NCI-H526 (cell line): Measurements from ENCODE around the gene CHEK1.

ENCODE experiments used
- DNase-seq, 2 experiments: peaks; one replicate each; lab custom pipeline; 2025; lab: John Stamatoyannopoulos, UW

Gene CHEK1

GRCh38 chr11:125626288-125626950 is 1.5 kb downstream of the CHEK1 start:
- DNase-seq, result peak; percentile 96 to 97

- no peak for DNase-seq
Measured at GRCh38 chr11:125627236-125627910, 2.4 kb downstream of the CHEK1 start.

- DNase-seq, result no peak
Measured at GRCh38 chr11:125637840-125638239, 12.9 kb downstream of the CHEK1 start.

GRCh38 chr11:125638315-125638714 is 13.4 kb downstream of the CHEK1 start:
- no peak for DNase-seq

DNA sequence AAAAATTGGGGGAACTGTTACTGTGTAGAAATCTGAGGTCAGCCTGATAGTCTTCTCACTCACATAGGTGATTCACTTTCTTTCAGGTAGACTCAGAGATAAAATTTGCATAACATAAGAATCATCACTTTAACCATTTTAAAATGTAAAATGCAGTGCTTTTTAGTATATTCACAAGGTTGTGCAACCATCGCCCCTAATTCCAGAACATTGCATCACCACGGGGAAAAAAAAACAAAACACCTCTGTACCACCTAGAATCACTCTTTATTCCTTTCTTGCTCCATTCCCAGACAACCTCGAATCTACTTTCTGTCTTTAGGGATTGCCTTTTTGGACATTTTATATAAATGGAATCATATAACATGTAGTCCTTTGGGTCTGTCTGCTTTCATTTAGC is 20.9 kb downstream of the CHEK1 start:
- no peak for DNase-seq

- DNase-seq, result no peak
Measured at GRCh38 chr11:125649465-125650166, 24.7 kb downstream of the CHEK1 start.

DNA sequence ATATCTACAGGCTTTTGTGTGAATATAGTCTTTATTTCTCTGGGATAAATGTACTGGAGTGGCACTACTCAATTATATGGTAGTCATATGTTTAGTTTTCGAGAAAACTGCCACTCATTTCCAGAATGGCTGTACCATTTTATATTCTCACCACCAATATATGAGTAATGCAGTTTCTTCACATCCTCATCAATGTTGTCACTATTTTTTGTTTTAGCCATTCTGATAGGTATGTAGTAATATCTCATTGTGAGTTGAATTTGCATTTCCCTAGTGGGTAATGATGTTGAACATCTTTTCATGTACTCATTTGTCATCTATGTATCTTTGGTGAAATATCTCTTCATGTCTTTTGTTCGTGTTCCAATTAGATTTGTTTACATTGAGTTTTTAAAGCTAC is 37.7 kb downstream of the CHEK1 start:
- DNase-seq, result no peak

DNA sequence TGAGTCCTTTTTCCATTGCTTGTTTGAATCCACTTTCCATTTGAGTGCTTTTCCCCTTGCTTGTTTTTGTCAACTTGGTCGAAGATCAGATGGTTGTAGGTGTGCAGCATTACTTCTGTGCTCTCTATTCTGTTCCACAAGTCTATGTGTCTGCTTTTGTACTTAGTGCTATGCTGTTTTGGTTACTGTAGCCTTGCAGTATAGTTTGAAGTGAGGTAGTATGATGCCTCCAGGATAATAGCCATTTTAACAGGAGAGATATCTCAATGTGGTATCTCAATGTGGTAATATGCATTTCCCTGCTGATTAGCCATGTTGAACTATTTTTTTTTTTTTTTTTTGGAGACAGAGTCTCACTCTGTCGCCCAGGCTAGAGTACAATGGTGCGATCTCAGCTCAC is 38.9 kb downstream of the CHEK1 start:
- no peak for DNase-seq

- DNase-seq, result no peak
Measured at GRCh38 chr11:125667151-125667550, 42.2 kb downstream of the CHEK1 start.

DNA sequence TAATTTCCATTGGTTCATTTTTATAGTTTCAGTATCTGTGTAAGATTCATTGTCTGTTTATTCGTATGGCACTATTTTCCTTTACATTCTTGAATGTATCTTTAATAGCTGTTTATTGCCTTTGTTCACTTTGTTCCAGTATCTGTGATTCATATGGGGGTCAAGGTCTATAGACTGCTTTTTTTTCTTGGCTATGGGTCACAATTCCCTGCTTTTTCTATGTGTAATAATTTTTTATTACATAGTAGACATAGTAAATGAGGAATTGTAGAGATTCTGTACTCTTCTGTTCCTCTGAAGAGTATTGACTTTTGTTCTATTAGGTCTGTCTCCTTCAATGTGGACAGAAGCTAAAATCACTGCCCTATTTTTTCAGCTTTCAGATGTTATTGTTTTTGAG is 45.2 kb downstream of the CHEK1 start:
- DNase-seq, result no peak

DNA sequence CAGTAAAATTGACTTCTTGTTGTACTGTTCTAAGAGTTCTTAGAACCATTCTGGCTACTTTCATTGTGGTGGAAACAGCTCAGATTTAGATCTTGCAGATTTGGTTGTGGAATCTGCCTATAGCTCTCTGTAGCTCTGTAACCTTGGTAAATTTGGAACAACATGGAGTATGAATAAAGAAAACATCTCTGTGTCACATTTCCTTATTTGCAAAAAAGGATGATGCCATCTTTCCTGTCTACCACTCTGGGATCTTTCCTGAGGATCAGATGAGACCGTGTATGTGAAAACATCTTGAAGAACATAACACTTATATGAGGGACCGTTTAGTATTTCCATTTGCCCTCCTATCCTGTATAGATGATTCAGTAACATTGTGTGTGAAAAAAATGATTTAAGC is 46.6 kb downstream of the CHEK1 start:
- DNase-seq, result no peak

DNA sequence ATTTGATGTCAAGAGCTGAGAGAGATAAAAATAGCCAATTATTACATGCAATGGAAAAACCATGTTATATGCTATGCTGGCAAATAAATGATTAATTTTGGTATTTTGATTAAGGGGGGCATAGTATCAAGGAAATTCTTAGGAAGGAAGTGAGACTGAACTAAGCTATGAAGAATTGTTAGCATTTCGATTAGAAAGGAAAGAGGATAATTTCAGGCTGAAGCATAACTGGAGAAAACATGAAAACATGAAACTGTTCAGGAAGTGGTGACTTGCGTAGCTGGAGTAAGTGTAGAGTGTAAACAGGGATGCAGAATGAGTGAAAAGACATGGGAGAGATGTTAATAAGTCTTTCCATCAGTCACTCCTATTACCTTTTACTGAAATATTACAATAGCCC is 49.2 kb downstream of the CHEK1 start:
- no peak for DNase-seq

DNA sequence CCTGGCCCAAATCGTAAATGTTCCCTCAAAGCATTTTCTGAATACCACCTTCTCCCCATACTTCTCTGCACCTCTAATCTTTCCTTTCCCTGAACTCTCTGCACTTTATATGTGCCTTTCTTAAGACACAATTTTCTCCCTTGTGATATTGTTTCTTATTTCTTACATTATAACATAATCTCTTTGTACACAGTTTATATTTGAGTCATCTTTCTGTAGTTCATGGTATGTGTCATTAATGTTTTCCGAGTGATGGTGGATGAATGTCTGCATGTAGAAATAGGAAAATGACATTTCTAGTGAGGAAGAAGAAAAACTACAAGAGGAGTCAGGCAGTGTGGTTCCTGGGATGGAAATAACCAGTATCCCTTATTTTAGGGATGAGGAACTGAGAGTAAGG is 50.2 kb downstream of the CHEK1 start:
- no peak for DNase-seq

DNA sequence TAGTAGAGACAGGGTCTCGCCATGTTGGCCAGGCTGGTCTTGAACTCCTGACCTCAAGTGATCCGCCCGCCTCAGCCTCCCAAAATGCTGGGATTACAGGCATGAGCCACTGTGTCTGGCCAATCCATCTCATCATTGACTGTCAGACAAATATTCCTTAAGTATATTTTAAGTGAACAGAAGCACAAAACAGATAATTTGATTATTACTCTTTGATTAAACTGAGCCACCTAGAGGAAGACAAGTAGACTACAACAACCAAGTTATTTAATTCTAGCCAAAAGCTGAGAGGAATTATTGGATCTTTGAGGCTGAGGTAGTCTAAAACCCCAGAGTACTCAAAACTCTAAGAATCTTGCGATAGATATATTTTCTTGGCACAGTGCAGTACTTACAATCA is 54.4 kb downstream of the CHEK1 start:
- DNase-seq, result no peak

- no peak for DNase-seq
Measured at GRCh38 chr11:125679837-125680236, 54.9 kb downstream of the CHEK1 start.

GRCh38 chr11:125680747-125681146 is 55.8 kb downstream of the CHEK1 start, which contains the start of gene ACRV1:
Gene ACRV1, minus strand, starts transcription at chr11:125680847. Its CDS starts 67 bp downstream, at chr11:125680780.
- DNase-seq, result no peak

- no peak for DNase-seq
Measured at GRCh38 chr11:125685228-125685627, 60.3 kb downstream of the CHEK1 start.

DNA sequence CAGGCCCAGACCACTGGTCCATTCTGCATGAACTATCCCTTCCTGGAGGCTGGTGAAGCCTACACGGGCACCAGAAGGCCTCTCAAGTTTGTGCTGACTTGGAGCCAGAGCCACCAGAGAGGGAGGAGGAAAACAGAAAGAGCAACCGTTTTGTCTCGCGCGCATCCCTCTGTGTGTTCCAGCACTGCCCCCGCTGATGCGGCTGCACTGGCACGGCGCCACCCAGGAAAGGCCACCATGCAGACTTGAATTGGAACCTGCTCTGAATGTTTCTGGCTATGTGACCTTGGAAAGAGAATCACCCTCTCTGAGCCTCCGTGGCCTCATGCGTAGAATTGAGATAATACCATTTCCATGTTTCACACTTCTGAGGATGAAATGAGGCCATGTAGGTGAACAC is 63.1 kb downstream of the CHEK1 start:
- no peak for DNase-seq

- no peak for DNase-seq
Measured at GRCh38 chr11:125688632-125689031, 63.7 kb downstream of the CHEK1 start.

GRCh38 chr11:125689274-125689859 is 64.4 kb downstream of the CHEK1 start:
- no peak for DNase-seq

DNA sequence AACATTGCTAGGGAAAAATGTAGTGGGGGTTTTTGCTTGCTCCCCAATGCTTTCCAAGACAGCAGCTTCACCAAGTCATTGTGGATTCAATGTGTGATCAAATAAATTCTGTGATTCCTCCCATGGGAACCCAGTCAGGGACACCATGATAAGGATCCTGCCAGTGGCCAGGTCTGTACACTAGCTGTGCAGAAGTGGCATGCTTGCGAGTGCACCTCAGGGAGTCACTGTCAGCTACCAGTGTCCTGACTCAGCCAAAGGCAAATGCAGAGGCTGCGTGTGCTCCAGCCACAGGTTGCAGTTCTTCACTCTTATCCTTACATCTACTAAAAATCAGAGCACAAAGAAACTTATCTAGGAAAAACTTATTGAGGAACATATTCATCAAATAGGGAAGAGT is 65.0 kb downstream of the CHEK1 start:
- no peak for DNase-seq

- DNase-seq, result no peak
Measured at GRCh38 chr11:125692887-125693286, 67.9 kb downstream of the CHEK1 start.

DNA sequence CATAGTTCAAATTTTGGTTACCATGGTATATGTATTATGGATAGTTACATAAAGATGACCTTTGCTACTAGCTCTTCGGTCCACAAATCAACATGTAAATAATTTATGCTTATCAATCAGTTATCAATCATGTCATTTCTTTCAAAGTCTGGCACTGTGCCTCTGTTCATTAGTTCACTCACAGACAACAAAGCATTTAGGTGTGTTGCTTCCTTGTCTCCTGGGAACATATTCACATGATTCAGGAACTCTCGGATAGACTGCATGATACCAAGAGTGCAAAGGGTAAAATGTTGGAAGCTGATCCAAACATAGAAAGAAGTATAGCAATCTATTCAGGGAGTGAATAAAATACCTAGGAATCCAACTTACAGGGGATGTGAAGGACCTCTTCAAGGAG is 70.0 kb downstream of the CHEK1 start:
- no peak for DNase-seq
